Mesothelial cell of epicardium (in vitro differentiated cells): ENCODE measurements around the gene RNASEH2A. TPM values are rescaled to one million over a fixed set of nuclear protein-coding genes. Genes with fewer than 3 reads are reported as not detected.

Experiments
- DNase-seq, 2 experiments: peaks; one replicate each; pipeline ENCODE4 v3.0.0; 2021; ENCODE audit warnings: low spot score in 2 of 2; ENCODE audit not compliant: unreplicated experiment in 2 of 2
- H3K27ac Mint-ChIP-seq: 2 replicates; pipeline ENCODE4 v1.8.0; 2021; ENCODE audit warnings: mixed read lengths
- H3K27me3 Mint-ChIP-seq: 2 replicates; pipeline ENCODE4 v1.8.0; 2021; ENCODE audit warnings: low read depth, mixed read lengths
- H3K36me3 Mint-ChIP-seq: 2 replicates; pipeline ENCODE4 v1.8.0; 2021; ENCODE audit warnings: mixed read lengths
- H3K4me1 Mint-ChIP-seq: 2 replicates; pipeline ENCODE4 v1.8.0; 2021; ENCODE audit warnings: mixed read lengths
- H3K4me3 Mint-ChIP-seq: 2 replicates; pipeline ENCODE4 v1.8.0; 2021; ENCODE audit warnings: mild to moderate bottlenecking, moderate library complexity, mixed read lengths
- H3K9me3 Mint-ChIP-seq: 2 replicates; pipeline ENCODE4 v1.8.0; 2021; ENCODE audit warnings: mixed read lengths
- CTCF ChIP-seq: fragments of 200-600 bp; sonication (generic); IDR thresholded peaks from one replicate; pipeline ENCODE4 v1.5.0; 2021; ENCODE audit warnings: antibody characterized with exemption; ENCODE audit not compliant: unreplicated experiment
- total RNA-seq: library from RNA; stranded (reverse); gene quantifications from 3 replicates; pipeline ENCODE4 v1.2.1, GENCODE V29; 2021

Gene RNASEH2A
- 17.5 to 22.7 TPM (median 19.8 TPM) in 3 replicates for total RNA-seq

- TF ChIP-seq CTCF, result no peak
- Mint-ChIP-seq H3K27me3 (no peaks in the 10 kb centered on the region), H3K4me1 (peaks cover 17% of the 10 kb centered on the region), H3K36me3 (peaks cover 7% of the 10 kb centered on the region), H3K9me3 (no peaks in the 10 kb centered on the region), H3K4me3 (peak within 1 kb of the TSS; percentile 89), H3K27ac (peak within 1 kb of the TSS; percentile 93)
- DNase-seq, result peak; percentile 78 to 88
Observed at GRCh38 chr19:12806242-12807081, at the start of gene RNASEH2A. TSS of gene RNASEH2A (plus strand) at chr19:12806584. CDS start at chr19:12806674, 90 bp downstream.

DNA sequence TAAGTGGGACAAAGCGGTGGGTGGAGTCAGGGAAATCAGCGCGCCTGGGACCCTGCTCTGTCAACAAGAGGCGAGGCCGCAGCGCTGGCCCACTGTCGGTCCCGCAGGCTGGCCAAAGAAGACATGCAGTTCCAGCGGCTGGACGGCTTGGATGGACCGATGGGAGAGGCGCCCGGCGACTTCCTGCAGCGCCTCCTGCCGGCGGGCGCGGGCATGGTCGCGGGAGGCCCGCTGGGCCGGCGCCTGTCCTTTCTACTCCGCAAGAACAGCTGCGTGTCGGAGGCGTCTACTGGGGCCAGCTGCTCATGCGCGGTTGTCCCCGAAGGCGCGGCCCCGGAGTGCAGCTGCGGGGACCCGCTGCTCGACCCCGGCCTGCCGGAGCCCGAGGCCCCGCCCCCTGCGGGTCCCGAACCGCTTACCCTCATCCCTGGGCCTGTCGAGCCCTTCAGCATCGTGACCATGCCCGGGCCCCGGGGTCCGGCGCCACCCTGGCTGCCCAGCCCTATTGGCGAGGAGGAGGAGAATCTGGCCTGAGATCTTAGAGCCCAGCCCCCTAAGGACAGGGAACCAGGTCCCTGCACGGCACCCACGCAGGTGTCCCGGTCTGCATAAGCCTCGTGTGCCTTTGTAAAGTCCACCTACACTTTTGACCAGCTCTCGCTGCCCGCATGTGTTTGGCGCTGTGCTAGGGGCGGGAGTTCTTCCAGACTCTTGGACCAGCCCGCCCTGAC lies 48.7 kb upstream of the RNASEH2A start:
- peaks cover 21% of the 10 kb centered on the region for H3K27me3 Mint-ChIP-seq
- peak; percentile 58 to 85 for DNase-seq
- H3K4me1 Mint-ChIP-seq, result peaks cover 2% of the 10 kb centered on the region
- no peaks in the 10 kb centered on the region for H3K9me3 Mint-ChIP-seq
- H3K4me3 Mint-ChIP-seq, result peak overlapping the region; percentile 66
- peaks cover 10% of the 10 kb centered on the region for H3K36me3 Mint-ChIP-seq
- no peak overlapping the region for H3K27ac Mint-ChIP-seq
- TF ChIP-seq CTCF, result peak; percentile 95

GRCh38 chr19:12759686-12760085 lies 46.7 kb upstream of the RNASEH2A start:
- Mint-ChIP-seq H3K27ac (no peak overlapping the region), H3K36me3 (peaks cover 21% of the 10 kb centered on the region), H3K4me1 (peaks cover 2% of the 10 kb centered on the region), H3K27me3 (peaks cover 10% of the 10 kb centered on the region), H3K9me3 (no peaks in the 10 kb centered on the region), H3K4me3 (no peak overlapping the region)
- TF ChIP-seq CTCF, result no peak
- no peak for DNase-seq

GRCh38 chr19:12763100-12763499 lies 43.3 kb upstream of the RNASEH2A start:
- H3K4me1 Mint-ChIP-seq, result no peaks in the 10 kb centered on the region
- H3K27ac Mint-ChIP-seq, result no peak overlapping the region
- no peak for TF ChIP-seq CTCF
- H3K4me3 Mint-ChIP-seq, result no peak overlapping the region
- no peaks in the 10 kb centered on the region for H3K27me3 Mint-ChIP-seq
- peaks cover 32% of the 10 kb centered on the region for H3K36me3 Mint-ChIP-seq
- DNase-seq, result no peak
- no peaks in the 10 kb centered on the region for H3K9me3 Mint-ChIP-seq

GRCh38 chr19:12764698-12765097 lies 41.7 kb upstream of the RNASEH2A start:
- Mint-ChIP-seq H3K27ac (no peak overlapping the region), H3K27me3 (no peaks in the 10 kb centered on the region), H3K36me3 (peaks cover 32% of the 10 kb centered on the region), H3K4me1 (no peaks in the 10 kb centered on the region), H3K9me3 (no peaks in the 10 kb centered on the region), H3K4me3 (no peak overlapping the region)
- no peak for DNase-seq
- no peak for TF ChIP-seq CTCF
